Breast epithelium (tissue), 4 donors: ENCODE measurements around the gene COMP. TPM values are rescaled to one million over a fixed set of nuclear protein-coding genes. Genes with fewer than 3 reads are reported as not detected.

Source experiments
- DNase-seq, 2 donors: peaks; one replicate each; pipeline ENCODE4 v3.0.0-alpha.2; 2019; ENCODE audit warnings: low spot score in 2 of 2
- H3K27ac ChIP-seq, 2 donors: fragments of 200-600 bp; sonication (generic) in 1 of 2; one replicate each; pipeline ENCODE4 v1.5.1; 2016 to 2019; ENCODE audit warnings: mild to moderate bottlenecking in 1 of 2
- H3K27me3 ChIP-seq, 2 donors: fragments of 200-600 bp; sonication (generic) in 1 of 2; one replicate each; pipeline versions ENCODE4 v1.5.1 to v1.6.0; 2017 to 2019; ENCODE audit warnings: control low read depth in 1 of 2, mild to moderate bottlenecking in 1 of 2
- H3K36me3 ChIP-seq: fragments of 200-600 bp; one replicate; pipeline ENCODE4 v1.5.1; 2019
- H3K4me1 ChIP-seq, 2 donors: fragments of 200-600 bp; sonication (generic); one replicate each; pipeline ENCODE4 v1.5.1; 2016 to 2019; ENCODE audit warnings: control low read depth in 1 of 2
- H3K4me3 ChIP-seq, 3 donors: fragments of 200-600 bp; sonication (generic); 1 replicate in 2 of 3; 2 replicates in 1 of 3; pipeline ENCODE4 v1.5.1; 2016 to 2019; ENCODE audit warnings: mild to moderate bottlenecking in 3 of 3, moderate library complexity in 2 of 3
- H3K9me3 ChIP-seq, 2 donors: fragments of 200-600 bp; sonication (generic) in 1 of 2; one replicate each; pipeline ENCODE4 v1.5.1; 2016 to 2019; ENCODE audit warnings: control low read depth in 1 of 2
- CTCF ChIP-seq, 3 donors: fragments of 450-650 bp; IDR thresholded peaks; one replicate each; pipeline ENCODE4 v1.5.1; 2016 to 2017; ENCODE audit warnings: antibody characterized with exemption in 3 of 3, mild to moderate bottlenecking in 3 of 3, moderate library complexity in 3 of 3
- POLR2A ChIP-seq: fragments of 450-650 bp; IDR thresholded peaks from one replicate; pipeline ENCODE4 v1.6.1; 2016; ENCODE audit warnings: antibody characterized with exemption, mild to moderate bottlenecking, moderate library complexity
- POLR2AphosphoS5 ChIP-seq, 3 donors: sonication (generic); formaldehyde crosslinking; IDR thresholded peaks; one replicate each; pipeline ENCODE4 v1.6.1; 2017; ENCODE audit warnings: antibody characterized with exemption in 3 of 3
- intact Hi-C: fragments of 100-400 bp; cut with DNase I; formaldehyde crosslinking; loops from one replicate; pipeline ENCODE4 v1.15.1; 2023; ENCODE audit warnings: low total_unique reads
- total RNA-seq, 3 donors: library from RNA; depleted of rRNA; stranded (reverse); fragments of >200 nt; gene quantifications; one replicate each; pipeline ENCODE4 v1.1.0, GENCODE V29; 2016

Gene COMP
- total RNA-seq, 3 donors from 2014 or later: 1.0 to 4.9 (median 2.2) TPM

DNA sequence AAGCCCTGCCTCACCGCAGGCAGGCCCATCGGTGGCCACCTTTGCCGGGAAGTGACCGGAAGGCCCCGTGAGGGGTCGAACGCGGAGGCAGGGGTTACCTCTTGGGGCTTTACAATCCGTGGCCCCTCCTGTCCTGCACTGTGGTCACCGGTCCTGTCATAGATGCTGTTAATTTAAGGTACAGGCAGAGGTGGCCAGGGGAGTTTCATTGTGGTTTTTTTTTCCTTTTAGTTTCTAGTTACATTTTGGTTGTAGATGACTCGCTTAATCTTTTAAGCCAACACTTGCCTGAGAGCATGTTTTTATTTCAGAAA is 13.1 kb downstream of the COMP start:
- Histone ChIP-seq H3K27me3 (no peaks in the 10 kb centered on the region), H3K27ac (no peak overlapping the region), H3K36me3 (no peaks in the 10 kb centered on the region), H3K4me3 (no peak overlapping the region), H3K4me1 (no peaks in the 10 kb centered on the region), H3K9me3 (no peaks in the 10 kb centered on the region)
- DNase-seq: no peak
- TF ChIP-seq CTCF (IDR thresholded peaks at IDR 0.05): no peak
- TF ChIP-seq POLR2A: no peak
- no peak for TF ChIP-seq POLR2AphosphoS5 (IDR thresholded peaks at IDR 0.05)
- intact Hi-C loops: loop anchor here (5.0 kb wide), 1 partner anchor 741 kb away; no protein-coding TSS in a partner anchor

DNA sequence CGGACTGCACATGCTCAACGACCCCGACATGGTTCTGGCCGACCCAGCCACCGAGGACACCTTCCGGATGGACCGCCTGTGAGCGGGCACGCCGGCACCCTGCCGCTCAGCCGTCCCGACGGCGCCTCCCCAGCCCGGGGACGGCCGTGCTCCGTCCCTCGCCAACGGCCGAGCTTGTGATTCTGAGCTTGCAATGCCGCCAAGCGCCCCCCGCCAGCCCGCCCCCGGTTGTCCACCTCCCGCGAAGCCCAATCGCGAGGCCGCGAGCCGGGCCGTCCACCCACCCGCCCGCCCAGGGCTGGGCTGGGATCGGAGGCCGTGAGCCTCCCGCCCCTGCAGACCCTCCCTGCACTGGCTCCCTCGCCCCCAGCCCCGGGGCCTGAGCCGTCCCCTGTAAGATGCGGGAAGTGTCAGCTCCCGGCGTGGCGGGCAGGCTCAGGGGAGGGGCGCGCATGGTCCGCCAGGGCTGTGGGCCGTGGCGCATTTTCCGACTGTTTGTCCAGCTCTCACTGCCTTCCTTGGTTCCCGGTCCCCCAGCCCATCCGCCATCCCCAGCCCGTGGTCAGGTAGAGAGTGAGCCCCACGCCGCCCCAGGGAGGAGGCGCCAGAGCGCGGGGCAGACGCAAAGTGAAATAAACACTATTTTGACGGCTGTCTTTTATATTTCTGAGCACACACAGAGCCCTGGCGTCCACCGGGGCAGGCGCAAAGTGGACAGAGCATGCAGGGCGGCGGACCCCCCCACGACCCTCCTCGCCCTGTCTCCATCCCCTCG is 13.6 kb downstream of the COMP start:
- intact Hi-C loops: loop anchor here (5.0 kb wide), 1 partner anchor 740 kb away; no protein-coding TSS in a partner anchor
- DNase-seq: no peak
- no peaks in the 10 kb centered on the region for H3K36me3 ChIP-seq
- no peaks in the 10 kb centered on the region for H3K4me1 ChIP-seq
- no peak overlapping the region for H3K4me3 ChIP-seq
- H3K27me3 ChIP-seq: no peaks in the 10 kb centered on the region
- no peaks in the 10 kb centered on the region for H3K9me3 ChIP-seq
- H3K27ac ChIP-seq: no peak overlapping the region
- TF ChIP-seq POLR2AphosphoS5 (IDR thresholded peaks at IDR 0.05): no peak
- TF ChIP-seq POLR2A: no peak
- no peak for TF ChIP-seq CTCF (IDR thresholded peaks at IDR 0.05)

DNA sequence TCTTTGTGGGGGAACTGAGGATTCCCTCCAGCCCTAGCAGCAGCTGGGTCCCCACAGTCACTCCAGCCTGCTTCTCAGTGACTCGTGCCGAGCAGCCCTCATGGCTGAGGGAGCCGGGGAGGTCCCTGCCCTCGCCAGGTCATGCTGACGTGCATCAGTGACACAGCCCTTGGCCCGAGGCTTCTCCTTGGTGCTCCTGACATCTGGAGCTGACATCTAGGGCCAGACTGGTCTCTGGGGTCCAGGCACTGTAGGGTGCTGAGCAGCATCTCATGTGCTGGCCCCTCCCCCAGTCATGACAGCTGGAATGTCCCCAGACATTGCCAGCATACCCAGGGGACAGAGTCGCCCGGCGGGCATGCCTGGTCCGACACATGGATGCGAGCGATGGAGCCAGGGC is 14.4 kb downstream of the COMP start:
- Histone ChIP-seq H3K9me3 (no peaks in the 10 kb centered on the region), H3K4me3 (no peak overlapping the region), H3K4me1 (no peaks in the 10 kb centered on the region), H3K27ac (no peak overlapping the region), H3K36me3 (no peaks in the 10 kb centered on the region), H3K27me3 (no peaks in the 10 kb centered on the region)
- TF ChIP-seq POLR2AphosphoS5 (IDR thresholded peaks at IDR 0.05) (no peak), CTCF (IDR thresholded peaks at IDR 0.05) (no peak), POLR2A (no peak)
- intact Hi-C loops: loop anchor here (5.0 kb wide), 1 partner anchor 739 kb away; no protein-coding TSS in a partner anchor
- no peak for DNase-seq

GRCh38 chr19:18776288-18776594 is 14.9 kb downstream of the COMP start:
- no peak overlapping the region for H3K4me3 ChIP-seq
- no peak for DNase-seq
- no peaks in the 10 kb centered on the region for H3K4me1 ChIP-seq
- H3K36me3 ChIP-seq: no peaks in the 10 kb centered on the region
- no peaks in the 10 kb centered on the region for H3K9me3 ChIP-seq
- H3K27ac ChIP-seq: no peak overlapping the region
- TF ChIP-seq CTCF (IDR thresholded peaks at IDR 0.05) (no peak), POLR2A (no peak), POLR2AphosphoS5 (IDR thresholded peaks at IDR 0.05) (no peak)
- no peaks in the 10 kb centered on the region for H3K27me3 ChIP-seq
- intact Hi-C loops: loop anchor here (5.0 kb wide), 1 partner anchor 739 kb away; no protein-coding TSS in a partner anchor

- Histone ChIP-seq H3K36me3 (no peaks in the 10 kb centered on the region), H3K4me1 (no peaks in the 10 kb centered on the region), H3K4me3 (no peak overlapping the region), H3K27me3 (no peaks in the 10 kb centered on the region), H3K9me3 (no peaks in the 10 kb centered on the region), H3K27ac (no peak overlapping the region)
- intact Hi-C loops: loop anchor here (5.0 kb wide), 1 partner anchor 738 kb away; no protein-coding TSS in a partner anchor
- TF ChIP-seq POLR2A (no peak), POLR2AphosphoS5 (IDR thresholded peaks at IDR 0.05) (no peak), CTCF (IDR thresholded peaks at IDR 0.05) (no peak)
- no peak for DNase-seq
These were observed 15.4 kb downstream of the COMP start for GRCh38 chr19:18775586-18776287.
